ENCODE data around the gene FPR1. TPM values are rescaled to one million over a fixed set of nuclear protein-coding genes. Genes with fewer than 3 reads are reported as not detected.
"Not testable (repeated sequence)": the region's sequence is repeated elsewhere in the genome, so short reads cannot be mapped to it uniquely, and the experiment has no call there.

FPR1 gene
- total RNA-seq, 2 experiments from 2014 or later, result not detected

- no peak for TF ChIP-seq CTCF (IDR thresholded peaks at IDR 0.05)
- Mint-ChIP-seq H3K4me1 (ENCODE audit: low read depth) (no peaks in the 10 kb centered on the region), H3K27ac (no peak overlapping the region), H3K27me3 (peaks cover 7% of the 10 kb centered on the region), H3K4me3 (no peak overlapping the region), H3K9me3 (no peaks in the 10 kb centered on the region), H3K36me3 (ENCODE audit: low read depth) (no peaks in the 10 kb centered on the region)
- intact Hi-C loops (cut with micrococcal nuclease), result no loop called here
- ChIA-PET POLR2A (no interaction called here), CTCF (no interaction called here)
- DNase-seq (no peak), ATAC-seq (no peak)
Measured at GRCh38 chr19:51746731-51747130, 4.9 kb downstream of the FPR1 start.

- Mint-ChIP-seq H3K9me3 (no peaks in the 10 kb centered on the region), H3K36me3 (ENCODE audit: low read depth) (no peaks in the 10 kb centered on the region), H3K27ac (no peak overlapping the region), H3K4me1 (ENCODE audit: low read depth) (no peaks in the 10 kb centered on the region), H3K4me3 (no peak overlapping the region), H3K27me3 (peaks cover 10% of the 10 kb centered on the region)
- TF ChIP-seq CTCF (IDR thresholded peaks at IDR 0.05), result no peak
- CTCF ChIA-PET, result no interaction called here
- intact Hi-C loops (cut with micrococcal nuclease), result no loop called here
- DNase-seq (no peak), ATAC-seq (no peak)
- POLR2A ChIA-PET, result no interaction called here
Measured at GRCh38 chr19:51743405-51743804, 8.3 kb downstream of the FPR1 start.

- H3K9me3 Mint-ChIP-seq, result no peaks in the 10 kb centered on the region
- intact Hi-C loops (cut with micrococcal nuclease), result no loop called here
- CTCF ChIA-PET, result no interaction called here
- no peak for ATAC-seq
- H3K27me3 Mint-ChIP-seq, result peaks cover 10% of the 10 kb centered on the region
- no peak overlapping the region for H3K27ac Mint-ChIP-seq
- TF ChIP-seq CTCF (IDR thresholded peaks at IDR 0.05), result no peak
- POLR2A ChIA-PET, result no interaction called here
- H3K4me3 Mint-ChIP-seq, result no peak overlapping the region
- no peaks in the 10 kb centered on the region for H3K36me3 Mint-ChIP-seq (ENCODE audit: low read depth)
- DNase-seq, result no peak
- no peaks in the 10 kb centered on the region for H3K4me1 Mint-ChIP-seq (ENCODE audit: low read depth)
Measured at GRCh38 chr19:51742789-51743188, 8.9 kb downstream of the FPR1 start.

- H3K27me3 Mint-ChIP-seq, result peaks cover 18% of the 10 kb centered on the region
- DNase-seq, result no peak
- no peak for TF ChIP-seq CTCF (IDR thresholded peaks at IDR 0.05)
- H3K36me3 Mint-ChIP-seq (ENCODE audit: low read depth), result no peaks in the 10 kb centered on the region
- no peaks in the 10 kb centered on the region for H3K9me3 Mint-ChIP-seq
- ATAC-seq, result no peak
- H3K27ac Mint-ChIP-seq, result no peak overlapping the region
- CTCF ChIA-PET, result interaction anchor here (1.2 kb wide), 1 partner anchor 38 kb away, joined by 3 read pairs; no protein-coding TSS in a partner anchor
- H3K4me1 Mint-ChIP-seq (ENCODE audit: low read depth), result no peaks in the 10 kb centered on the region
- POLR2A ChIA-PET, result no interaction called here
- no peak overlapping the region for H3K4me3 Mint-ChIP-seq
- intact Hi-C loops (cut with micrococcal nuclease), result no loop called here
Measured at GRCh38 chr19:51740356-51740755, 11.3 kb downstream of the FPR1 start.

- ChIA-PET POLR2A (no interaction called here), CTCF (interaction anchor here (1.2 kb wide), 1 partner anchor 38 kb away, joined by 3 read pairs; no protein-coding TSS in a partner anchor)
- Mint-ChIP-seq H3K27me3 (peaks cover 20% of the 10 kb centered on the region), H3K27ac (no peak overlapping the region), H3K4me1 (ENCODE audit: low read depth) (no peaks in the 10 kb centered on the region), H3K36me3 (ENCODE audit: low read depth) (no peaks in the 10 kb centered on the region), H3K9me3 (no peaks in the 10 kb centered on the region), H3K4me3 (no peak overlapping the region)
- intact Hi-C loops (cut with micrococcal nuclease), result no loop called here
- TF ChIP-seq CTCF (IDR thresholded peaks at IDR 0.05), result no peak
- no peak for ATAC-seq
- DNase-seq, result no peak
Measured at GRCh38 chr19:51739466-51740213, 12.0 kb downstream of the FPR1 start.

- H3K4me3 Mint-ChIP-seq; ATAC-seq; intact Hi-C loops (cut with micrococcal nuclease); H3K36me3 Mint-ChIP-seq (ENCODE audit: low read depth); H3K9me3 Mint-ChIP-seq; H3K4me1 Mint-ChIP-seq (ENCODE audit: low read depth); DNase-seq; H3K27ac Mint-ChIP-seq: not testable (repeated sequence)
- ChIA-PET POLR2A (interaction anchor here (0.6 kb wide), 1 partner anchor 11 kb away, joined by 3 read pairs; no protein-coding TSS in a partner anchor), CTCF (interaction anchor here (1.0 kb wide), 2 partner anchors 82 to 100 kb away, joined by 3 to 4 read pairs; no protein-coding TSS in a partner anchor)
- H3K27me3 Mint-ChIP-seq, result peaks cover 19% of the 10 kb centered on the region
Measured at GRCh38 chr19:51738523-51738922, 13.2 kb downstream of the FPR1 start.
